Measurements from ENCODE around the gene TMEM147.

DNA sequence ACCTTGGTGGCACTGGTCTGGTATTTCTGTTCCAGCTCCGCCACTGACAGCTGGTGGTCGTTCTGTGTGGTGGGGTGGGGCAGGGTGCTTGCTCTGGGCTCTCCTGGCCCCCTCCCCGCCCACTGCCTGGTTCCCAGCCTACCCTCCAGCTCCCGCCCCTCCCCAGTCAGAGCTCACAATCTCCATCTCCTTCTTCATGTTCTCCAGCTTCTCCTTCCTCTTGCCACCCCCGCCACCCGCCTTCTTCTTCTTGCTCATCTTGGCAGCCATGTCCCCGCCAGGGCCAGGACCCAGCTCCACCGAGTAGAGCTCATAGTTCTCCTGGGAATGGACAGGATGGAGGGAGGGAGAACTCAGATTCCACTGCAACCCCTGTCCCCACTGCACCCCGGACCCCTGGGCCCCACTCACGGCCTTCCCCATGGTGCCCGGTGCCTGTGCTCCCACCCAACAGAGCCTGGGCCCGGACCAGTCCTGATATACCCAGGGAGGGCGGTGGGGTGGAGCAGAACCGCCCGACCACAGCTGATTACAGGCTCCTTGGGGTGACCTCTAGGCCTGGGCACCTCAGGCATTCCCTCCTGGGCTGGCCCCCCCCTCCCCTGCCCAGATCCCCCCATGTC is 17.9 kb downstream of the TMEM147 start, which contains the start of gene ATP4A:
- no peak for TF ChIP-seq RAD21 (IDR thresholded peaks at IDR 0.05; ENCODE audit: low read length)
- TF ChIP-seq, protein P1, sequence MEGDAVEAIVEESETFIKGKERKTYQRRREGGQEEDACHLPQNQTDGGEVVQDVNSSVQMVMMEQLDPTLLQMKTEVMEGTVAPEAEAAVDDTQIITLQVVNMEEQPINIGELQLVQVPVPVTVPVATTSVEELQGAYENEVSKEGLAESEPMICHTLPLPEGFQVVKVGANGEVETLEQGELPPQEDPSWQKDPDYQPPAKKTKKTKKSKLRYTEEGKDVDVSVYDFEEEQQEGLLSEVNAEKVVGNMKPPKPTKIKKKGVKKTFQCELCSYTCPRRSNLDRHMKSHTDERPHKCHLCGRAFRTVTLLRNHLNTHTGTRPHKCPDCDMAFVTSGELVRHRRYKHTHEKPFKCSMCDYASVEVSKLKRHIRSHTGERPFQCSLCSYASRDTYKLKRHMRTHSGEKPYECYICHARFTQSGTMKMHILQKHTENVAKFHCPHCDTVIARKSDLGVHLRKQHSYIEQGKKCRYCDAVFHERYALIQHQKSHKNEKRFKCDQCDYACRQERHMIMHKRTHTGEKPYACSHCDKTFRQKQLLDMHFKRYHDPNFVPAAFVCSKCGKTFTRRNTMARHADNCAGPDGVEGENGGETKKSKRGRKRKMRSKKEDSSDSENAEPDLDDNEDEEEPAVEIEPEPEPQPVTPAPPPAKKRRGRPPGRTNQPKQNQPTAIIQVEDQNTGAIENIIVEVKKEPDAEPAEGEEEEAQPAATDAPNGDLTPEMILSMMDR (conservative IDR thresholded peaks at IDR 0.05; ENCODE audit: low read depth, low read length): no peak
- TF ChIP-seq POLR2A (IDR thresholded peaks at IDR 0.05; ENCODE audit: low read depth, low read length): no peak
- no peak for TF ChIP-seq RCOR1 (IDR thresholded peaks at IDR 0.05; ENCODE audit: insufficient replicate concordance, low read length)
- no peak for TF ChIP-seq CEBPB (IDR thresholded peaks at IDR 0.05; ENCODE audit: low read depth, low read length)
- no peak for TF ChIP-seq ELK1 (IDR thresholded peaks at IDR 0.05; ENCODE audit: borderline replicate concordance, low read depth, low read length)
- TF ChIP-seq USF2 (IDR thresholded peaks at IDR 0.05; ENCODE audit: low read depth, low read length): no peak
- TF ChIP-seq MAZ (IDR thresholded peaks at IDR 0.05; ENCODE audit: borderline replicate concordance, low read depth, low read length): no peak
- no peak for TF ChIP-seq RFX5 (IDR thresholded peaks at IDR 0.05; ENCODE audit: low read depth, low read length)
- TF ChIP-seq MAFK (IDR thresholded peaks at IDR 0.05; ENCODE audit: low read depth, low read length): no peak
- TF ChIP-seq CHD1 (IDR thresholded peaks at IDR 0.05; ENCODE audit: low read depth, low read length): no peak
- TF ChIP-seq FOS (IDR thresholded peaks at IDR 0.05; ENCODE audit: low read depth, low read length): no peak
